HG03108 (cell line): ENCODE data around the gene FAM186B.
"Not testable (repeated sequence)": the region's sequence is repeated elsewhere in the genome, so short reads cannot be mapped to it uniquely, and the experiment has no call there.

Source experiments
- ATAC-seq: cut with Tn5 transposase; IDR thresholded peaks from one replicate; pipeline ENCODE4 v1.9.1; 2021; ENCODE audit warnings: moderate library complexity; ENCODE audit not compliant: unreplicated experiment

Gene FAM186B

GRCh38 chr12:49605539-49605938 is at the start of gene FAM186B:
FAM186B (minus strand) TSS chr12:49605639; CDS start chr12:49605477, 162 bp downstream.
- ATAC-seq, result not testable (repeated sequence)

- ATAC-seq, result no peak
Observed at GRCh38 chr12:49654715-49655114, 49.3 kb upstream of the FAM186B start.

- ATAC-seq, result no peak
Observed at GRCh38 chr12:49652921-49653520, 47.6 kb upstream of the FAM186B start.

GRCh38 chr12:49651855-49652254 is 46.4 kb upstream of the FAM186B start:
- no peak for ATAC-seq

- no peak for ATAC-seq
Observed at GRCh38 chr12:49649892-49650291, 44.5 kb upstream of the FAM186B start.

- ATAC-seq, result no peak
Observed at GRCh38 chr12:49649445-49649844, 44.0 kb upstream of the FAM186B start.

- no peak for ATAC-seq
Observed at GRCh38 chr12:49648712-49649003, 43.2 kb upstream of the FAM186B start.

- no peak for ATAC-seq
Observed at GRCh38 chr12:49647827-49648711, 42.6 kb upstream of the FAM186B start.

GRCh38 chr12:49646871-49647654 is 41.6 kb upstream of the FAM186B start:
- no peak for ATAC-seq

- ATAC-seq, result no peak
Observed at GRCh38 chr12:49646331-49646830, 40.9 kb upstream of the FAM186B start.

- no peak for ATAC-seq
Observed at GRCh38 chr12:49645146-49646039, 40.0 kb upstream of the FAM186B start.

GRCh38 chr12:49644620-49644994 is 39.2 kb upstream of the FAM186B start:
- ATAC-seq, result no peak

- ATAC-seq, result no peak
Observed at GRCh38 chr12:49643961-49644619, 38.7 kb upstream of the FAM186B start.

GRCh38 chr12:49643135-49643534 is 37.7 kb upstream of the FAM186B start:
- ATAC-seq, result no peak

- no peak for ATAC-seq
Observed at GRCh38 chr12:49642370-49642802, 36.9 kb upstream of the FAM186B start.

GRCh38 chr12:49641748-49642369 is 36.4 kb upstream of the FAM186B start:
- ATAC-seq, result no peak

GRCh38 chr12:49636979-49637755 is 31.7 kb upstream of the FAM186B start:
- ATAC-seq, result peak; percentile 45

GRCh38 chr12:49636574-49636973 is 31.1 kb upstream of the FAM186B start:
- no peak for ATAC-seq

- no peak for ATAC-seq
Observed at GRCh38 chr12:49635656-49636055, 30.2 kb upstream of the FAM186B start.
